WERI-Rb-1 (cell line): ENCODE measurements around the gene SEC14L2.
"Not testable (repeated sequence)": the region's sequence is repeated elsewhere in the genome, so short reads cannot be mapped to it uniquely, and the experiment has no call there.

Experiments
- DNase-seq: peaks from one replicate; pipeline ENCODE4 v3.0.0-alpha.2; 2020
- H3K27ac ChIP-seq: fragments of 250-450 bp; sonication (Bioruptor Pico); 2 replicates; pipeline ENCODE4 v1.5.1; 2020; ENCODE audit warnings: mild to moderate bottlenecking, moderate library complexity
- H3K27me3 ChIP-seq: fragments of 250-450 bp; sonication (Bioruptor Pico); 2 replicates; pipeline ENCODE4 v1.5.1; 2021; ENCODE audit warnings: mild to moderate bottlenecking, low read depth, moderate library complexity; ENCODE audit not compliant: insufficient read depth, severe bottlenecking
- H3K36me3 ChIP-seq: fragments of 250-450 bp; sonication (Bioruptor Pico); 2 replicates; pipeline ENCODE4 v1.5.1; 2020; ENCODE audit warnings: mild to moderate bottlenecking, moderate library complexity
- H3K4me3 ChIP-seq: 2 replicates; pipeline ENCODE4 v1.5.1; 2011; ENCODE audit warnings: low read depth, mild to moderate bottlenecking, control low read depth, low read length
- H3K9me3 ChIP-seq: fragments of 250-450 bp; sonication (Bioruptor Pico); 2 replicates; pipeline ENCODE4 v1.5.1; 2021; ENCODE audit warnings: mild to moderate bottlenecking, moderate library complexity; ENCODE audit not compliant: severe bottlenecking
- CTCF ChIP-seq: IDR thresholded peaks from 2 replicates; pipeline ENCODE4 v1.5.1; 2011; ENCODE audit warnings: low read depth, mild to moderate bottlenecking, control low read depth, inconsistent platforms, low read length

The SEC14L2 gene

GRCh38 chr22:30447656-30448055 is 50.8 kb downstream of the SEC14L2 start:
- Histone ChIP-seq H3K27ac (no peak overlapping the region), H3K9me3 (no peaks in the 10 kb centered on the region), H3K27me3 (no peaks in the 10 kb centered on the region), H3K4me3 (no peak overlapping the region), H3K36me3 (no peaks in the 10 kb centered on the region)
- no peak for TF ChIP-seq CTCF
- no peak for DNase-seq

- DNase-seq, H3K27me3 ChIP-seq, H3K4me3 ChIP-seq, H3K27ac ChIP-seq, H3K36me3 ChIP-seq, H3K9me3 ChIP-seq: not testable (repeated sequence)
Observed at GRCh38 chr22:30451488-30451887, 54.7 kb downstream of the SEC14L2 start.

- Histone ChIP-seq H3K9me3 (no peaks in the 10 kb centered on the region), H3K4me3 (no peak overlapping the region), H3K27me3 (no peaks in the 10 kb centered on the region), H3K36me3 (no peaks in the 10 kb centered on the region), H3K27ac (no peak overlapping the region)
- DNase-seq, result no peak
- no peak for TF ChIP-seq CTCF
Observed at GRCh38 chr22:30452861-30453260, 56.0 kb downstream of the SEC14L2 start.

GRCh38 chr22:30453731-30454510 is 57.1 kb downstream of the SEC14L2 start:
- no peaks in the 10 kb centered on the region for H3K9me3 ChIP-seq
- TF ChIP-seq CTCF, result peak; percentile 44
- no peaks in the 10 kb centered on the region for H3K27me3 ChIP-seq
- no peaks in the 10 kb centered on the region for H3K36me3 ChIP-seq
- no peak overlapping the region for H3K4me3 ChIP-seq
- DNase-seq, result peak; percentile 47
- no peak overlapping the region for H3K27ac ChIP-seq

- H3K4me3 ChIP-seq, result no peak overlapping the region
- no peaks in the 10 kb centered on the region for H3K27me3 ChIP-seq
- no peaks in the 10 kb centered on the region for H3K9me3 ChIP-seq
- no peak for TF ChIP-seq CTCF
- H3K36me3 ChIP-seq, result no peaks in the 10 kb centered on the region
- no peak overlapping the region for H3K27ac ChIP-seq
- no peak for DNase-seq
Observed at GRCh38 chr22:30455075-30455840, 58.4 kb downstream of the SEC14L2 start.

GRCh38 chr22:30457981-30458380 is 61.2 kb downstream of the SEC14L2 start:
- no peaks in the 10 kb centered on the region for H3K36me3 ChIP-seq
- no peaks in the 10 kb centered on the region for H3K9me3 ChIP-seq
- H3K27me3 ChIP-seq, result no peaks in the 10 kb centered on the region
- DNase-seq, result no peak
- TF ChIP-seq CTCF, result no peak
- H3K4me3 ChIP-seq, result no peak overlapping the region
- no peak overlapping the region for H3K27ac ChIP-seq
